Gastrocnemius medialis (tissue), 4 donors: ENCODE data around the gene CPZ.

Source experiments
- CTCF ChIP-seq, 5 experiments: fragments of 450-650 bp in 3 of 5; fragments of 200-600 bp in 2 of 5; sonication (generic) in 2 of 5; IDR thresholded peaks in 4 of 5; conservative IDR thresholded peaks in 1 of 5; 1 replicate in 4 of 5; 2 replicates in 1 of 5; pipeline ENCODE4 v1.5.1; 2016 to 2019; ENCODE audit warnings: antibody characterized with exemption in 5 of 5, mild to moderate bottlenecking in 3 of 5, moderate library complexity in 3 of 5
- POLR2A ChIP-seq, 2 donors: fragments of 450-650 bp; IDR thresholded peaks; one replicate each; pipeline ENCODE4 v1.6.1; 2017; ENCODE audit warnings: antibody characterized with exemption in 2 of 2, mild to moderate bottlenecking in 2 of 2, moderate library complexity in 2 of 2

GRCh38 chr4:8553991-8554405 lies 38.6 kb upstream of the CPZ start:
- TF ChIP-seq CTCF (IDR thresholded peaks at IDR 0.05 in 4 of 5, conservative IDR thresholded peaks at IDR 0.05 in 1 of 5) (no peak), POLR2A (IDR thresholded peaks at IDR 0.05) (no peak)
